PFSK-1 (cell line): ENCODE measurements around the gene SELENOS.

Experiments used
- FOXP2 ChIP-seq: optimal IDR thresholded peaks from 2 replicates; pipeline ENCODE3; 2011; ENCODE audit warnings: borderline replicate concordance, control low read depth, inconsistent platforms; ENCODE audit not compliant: insufficient read depth; ENCODE audit errors: extremely low read length, extremely low read depth
- POLR2AphosphoS5 ChIP-seq: IDR thresholded peaks from 2 replicates; pipeline ENCODE4 v1.6.1; 2012; ENCODE audit warnings: low read depth, mild to moderate bottlenecking, control low read depth, low read length, moderate library complexity
- REST ChIP-seq, 2 experiments: IDR thresholded peaks; 2 replicates each; pipeline versions ENCODE4 v1.6.1 to v1.8.0; 2011 to 2012; ENCODE audit warnings: low read depth in 2 of 2, low read length in 2 of 2, control low read depth in 1 of 2, inconsistent platforms in 1 of 2, mild to moderate bottlenecking in 1 of 2, moderate library complexity in 1 of 2; ENCODE audit not compliant: insufficient read depth in 1 of 2
- SIN3A ChIP-seq: IDR thresholded peaks from 2 replicates; pipeline ENCODE4 v1.6.1; 2012; ENCODE audit warnings: mild to moderate bottlenecking, low read length, moderate library complexity, borderline replicate concordance; ENCODE audit not compliant: insufficient read depth
- TAF1 ChIP-seq: IDR thresholded peaks from 2 replicates; pipeline ENCODE4 v1.6.1; 2012; ENCODE audit warnings: low read length, control low read depth, borderline replicate concordance; ENCODE audit not compliant: insufficient read depth

The SELENOS gene

GRCh38 chr15:101243420-101243819, 33.9 kb downstream of the SELENOS start:
- TF ChIP-seq FOXP2, result no peak
- no peak for TF ChIP-seq SIN3A
- TF ChIP-seq POLR2AphosphoS5, result no peak
- TF ChIP-seq TAF1, result no peak
- TF ChIP-seq REST (IDR thresholded peaks at IDR 0.05; ENCODE audit: insufficient read depth in 1 of 2, low read depth in 2 of 2, low read length in 2 of 2), result no peak

GRCh38 chr15:101242999-101243336, 34.3 kb downstream of the SELENOS start:
- TF ChIP-seq TAF1 (no peak), FOXP2 (no peak), SIN3A (no peak), POLR2AphosphoS5 (no peak), REST (IDR thresholded peaks at IDR 0.05; ENCODE audit: insufficient read depth in 1 of 2, low read depth in 2 of 2, low read length in 2 of 2) (no peak)

- TF ChIP-seq POLR2AphosphoS5 (no peak), TAF1 (no peak), SIN3A (no peak), REST (IDR thresholded peaks at IDR 0.05; ENCODE audit: insufficient read depth in 1 of 2, low read depth in 2 of 2, low read length in 2 of 2) (no peak; a peak in 1 of 4 replicates), FOXP2 (no peak)
Measured at GRCh38 chr15:101242160-101242998, 34.9 kb downstream of the SELENOS start.

- no peak for TF ChIP-seq FOXP2
- TF ChIP-seq TAF1, result no peak
- TF ChIP-seq SIN3A, result no peak
- TF ChIP-seq POLR2AphosphoS5, result no peak
- no peak for TF ChIP-seq REST (IDR thresholded peaks at IDR 0.05; ENCODE audit: insufficient read depth in 1 of 2, low read depth in 2 of 2, low read length in 2 of 2)
Measured at GRCh38 chr15:101240358-101240757, 36.9 kb downstream of the SELENOS start.

- TF ChIP-seq TAF1 (no peak), SIN3A (no peak), POLR2AphosphoS5 (no peak), REST (IDR thresholded peaks at IDR 0.05; ENCODE audit: insufficient read depth in 1 of 2, low read depth in 2 of 2, low read length in 2 of 2) (no peak), FOXP2 (no peak)
Measured at GRCh38 chr15:101239724-101240136, 37.6 kb downstream of the SELENOS start.
